ENCODE data around the gene PLAAT3.
A peak's percentile ranks its signal among the peaks of the same experiment; 100 is the strongest.
"Not testable (repeated sequence)": the region's sequence is repeated elsewhere in the genome, so short reads cannot be mapped to it uniquely, and the experiment has no call there.

The PLAAT3 gene

GRCh38 chr11:63572026-63572688 lies 42.1 kb downstream of the PLAAT3 start:
- no peak for DNase-seq (ENCODE audit: low read depth in 2 of 2, low spot score in 1 of 2)

- DNase-seq (ENCODE audit: low read depth in 2 of 2, low spot score in 1 of 2), result no peak
Observed at GRCh38 chr11:63569570-63569969, 44.7 kb downstream of the PLAAT3 start.

- DNase-seq (ENCODE audit: low read depth in 2 of 2, low spot score in 1 of 2), result peak in 1 of 2 donors; percentile 18
Observed at GRCh38 chr11:63567044-63567840, 47.0 kb downstream of the PLAAT3 start.

- DNase-seq (ENCODE audit: low read depth in 2 of 2, low spot score in 1 of 2), result no peak
Observed at GRCh38 chr11:63564784-63565350, 49.4 kb downstream of the PLAAT3 start.

- DNase-seq (ENCODE audit: low read depth in 2 of 2, low spot score in 1 of 2), result no peak
Observed at GRCh38 chr11:63564056-63564774, 50.0 kb downstream of the PLAAT3 start.

- no peak for DNase-seq (ENCODE audit: low read depth in 2 of 2, low spot score in 1 of 2)
Observed at GRCh38 chr11:63563201-63564055, 50.8 kb downstream of the PLAAT3 start, which contains the start of gene PLAAT2. TSS of gene PLAAT2 (minus strand) at chr11:63563379. CDS start at chr11:63563324, 55 bp downstream.

- no peak for DNase-seq (ENCODE audit: low read depth in 2 of 2, low spot score in 1 of 2)
Observed at GRCh38 chr11:63560506-63561180, 53.6 kb downstream of the PLAAT3 start.

- DNase-seq (ENCODE audit: low read depth in 2 of 2, low spot score in 1 of 2), result no peak
Observed at GRCh38 chr11:63558459-63559157, 55.6 kb downstream of the PLAAT3 start.

- no peak for DNase-seq (ENCODE audit: low read depth in 2 of 2, low spot score in 1 of 2)
Observed at GRCh38 chr11:63557570-63557969, 56.7 kb downstream of the PLAAT3 start.

- no peak for DNase-seq (ENCODE audit: low read depth in 2 of 2, low spot score in 1 of 2)
Observed at GRCh38 chr11:63556404-63557013, 57.7 kb downstream of the PLAAT3 start.

GRCh38 chr11:63554877-63555223 lies 59.4 kb downstream of the PLAAT3 start:
- DNase-seq (ENCODE audit: low read depth in 2 of 2, low spot score in 1 of 2), result no peak

- peak in 1 of 2 donors; percentile 49 for DNase-seq (ENCODE audit: low read depth in 2 of 2, low spot score in 1 of 2)
Observed at GRCh38 chr11:63553759-63554158, 60.5 kb downstream of the PLAAT3 start.

- no peak for DNase-seq (ENCODE audit: low read depth in 2 of 2, low spot score in 1 of 2)
Observed at GRCh38 chr11:63552921-63553320, 61.3 kb downstream of the PLAAT3 start.

- DNase-seq (ENCODE audit: low read depth in 2 of 2, low spot score in 1 of 2), result no peak
Observed at GRCh38 chr11:63551889-63552266, 62.4 kb downstream of the PLAAT3 start.

- no peak for DNase-seq (ENCODE audit: low read depth in 2 of 2, low spot score in 1 of 2)
Observed at GRCh38 chr11:63551091-63551888, 62.9 kb downstream of the PLAAT3 start.

GRCh38 chr11:63550156-63550700 lies 64.0 kb downstream of the PLAAT3 start:
- not testable (repeated sequence) for DNase-seq (ENCODE audit: low read depth in 2 of 2, low spot score in 1 of 2)

- DNase-seq (ENCODE audit: low read depth in 2 of 2, low spot score in 1 of 2), result no peak
Observed at GRCh38 chr11:63549411-63549810, 64.8 kb downstream of the PLAAT3 start.

- DNase-seq (ENCODE audit: low read depth in 2 of 2, low spot score in 1 of 2), result no peak
Observed at GRCh38 chr11:63548178-63548577, 66.1 kb downstream of the PLAAT3 start.

Data from stimulated activated CD8-positive, alpha-beta memory T cell treated with anti-CD3 and anti-CD28 coated beads, Interleukin-4, amount 100 ng/mL, for 4 hours (primary cell).